Uterus (tissue), 2 donors: ENCODE data around the gene CLEC17A.

ENCODE experiments used
- CTCF ChIP-seq, 4 experiments: fragments of 200-600 bp in 2 of 4; fragments of 450-650 bp in 2 of 4; sonication (generic) in 2 of 4; IDR thresholded peaks; one replicate each; pipeline ENCODE4 v1.5.1; 2016 to 2019; ENCODE audit warnings: antibody characterized with exemption in 4 of 4, mild to moderate bottlenecking in 2 of 4, moderate library complexity in 1 of 4
- POLR2A ChIP-seq, 2 donors: fragments of 450-650 bp; IDR thresholded peaks; one replicate each; pipeline ENCODE4 v1.6.1; 2016; ENCODE audit warnings: antibody characterized with exemption in 2 of 2, mild to moderate bottlenecking in 1 of 2, moderate library complexity in 1 of 2

- no peak for TF ChIP-seq POLR2A (IDR thresholded peaks at IDR 0.05)
- TF ChIP-seq CTCF (IDR thresholded peaks at IDR 0.05) = no peak
Measured at GRCh38 chr19:14595558-14595957, 12.7 kb downstream of the CLEC17A start.
